SK-N-SH (cell line): ENCODE results near the gene PCSK6. TPM values are rescaled to one million over a fixed set of nuclear protein-coding genes. Genes with fewer than 3 reads are reported as not detected.

Experiments
- CTCF ChIA-PET: fragments of 300-600, 350-600 bp; formaldehyde crosslinking; extraction: SDS; loops from one replicate; lab custom pipeline; 2021; lab: Yijun Ruan, JAX
- POLR2A ChIA-PET: fragments of 350-600 bp; sonication (Branson Sonifier 250); formaldehyde crosslinking; extraction: SDS; loops from one replicate; lab custom pipeline; 2020; ENCODE audit warnings: antibody characterized with exemption, inconsistent platforms; lab: Yijun Ruan, JAX
- DNase-seq: peaks from one replicate; pipeline ENCODE4 v3.0.0; 2012
- H2AFZ ChIP-seq: fragments of 200-600 bp; sonication (generic); 2 replicates; pipeline ENCODE4 v1.8.1; 2016; ENCODE audit warnings: antibody characterized with exemption, mild to moderate bottlenecking, low read depth
- H3F3A ChIP-seq: fragments of 200-600 bp; sonication (generic); replicated peaks from 2 replicates; pipeline ENCODE3; 2016; ENCODE audit warnings: antibody characterized with exemption, mild to moderate bottlenecking; ENCODE audit not compliant: insufficient read depth
- H3K27ac ChIP-seq, 2 experiments: fragments of 200-500 bp in 1 of 2; fragments of 200-600 bp in 1 of 2; sonication (Bioruptor generic) in 1 of 2; sonication (generic), shearing (Covaris generic) in 1 of 2; 2 replicates each; pipeline versions ENCODE4 v1.5.1 to v1.6.1; 2014 to 2016; ENCODE audit warnings: low read depth in 2 of 2, inconsistent platforms in 1 of 2, low read length in 1 of 2, mild to moderate bottlenecking in 1 of 2, mixed read lengths in 1 of 2
- H3K27me3 ChIP-seq: fragments of 200-600 bp; sonication (generic), shearing (Covaris generic); 2 replicates; pipeline ENCODE4 v1.6.1; 2016; ENCODE audit warnings: mixed run types; ENCODE audit not compliant: insufficient read depth
- H3K36me3 ChIP-seq, 2 experiments: fragments of 200-500 bp in 1 of 2; fragments of 200-600 bp in 1 of 2; sonication (Bioruptor generic) in 1 of 2; sonication (generic) in 1 of 2; replicated peaks in 1 of 2; 2 replicates each; pipeline versions ENCODE3 to v1.5.1; 2014 to 2016; ENCODE audit warnings: low read length in 1 of 2, mild to moderate bottlenecking in 1 of 2; ENCODE audit not compliant: insufficient read depth in 2 of 2, control insufficient read depth in 1 of 2
- H3K4me1 ChIP-seq, 2 experiments: fragments of 200-500 bp in 1 of 2; fragments of 200-600 bp in 1 of 2; sonication (Bioruptor generic) in 1 of 2; sonication (generic), shearing (Covaris generic) in 1 of 2; 2 replicates each; pipeline versions ENCODE4 v1.5.1 to v1.6.1; 2014 to 2016; ENCODE audit warnings: low read depth in 1 of 2, low read length in 1 of 2, mixed run types in 1 of 2; ENCODE audit not compliant: insufficient read depth in 2 of 2, control insufficient read depth in 1 of 2
- H3K4me2 ChIP-seq: fragments of 200-600 bp; sonication (generic), shearing (Covaris generic); 2 replicates; pipeline ENCODE4 v1.6.1; 2017; ENCODE audit warnings: mixed run types
- H3K4me3 ChIP-seq, 2 experiments: fragments of 200-500 bp in 1 of 2; fragments of 200-600 bp in 1 of 2; sonication (Bioruptor generic) in 1 of 2; sonication (generic), shearing (Covaris generic) in 1 of 2; 2 replicates each; pipeline versions ENCODE4 v1.5.1 to v1.8.1; 2014 to 2016; ENCODE audit warnings: low read depth in 2 of 2, inconsistent platforms in 1 of 2, low read length in 1 of 2, mild to moderate bottlenecking in 1 of 2, mixed read lengths in 1 of 2, moderate library complexity in 1 of 2
- H3K79me2 ChIP-seq: fragments of 200-600 bp; sonication (generic); 2 replicates; pipeline ENCODE4 v1.8.1; 2017; ENCODE audit warnings: mild to moderate bottlenecking; ENCODE audit not compliant: insufficient read depth
- H3K9ac ChIP-seq: fragments of 200-600 bp; sonication (generic); 2 replicates; pipeline ENCODE4 v1.6.1; 2017; ENCODE audit warnings: mixed run types
- H3K9me2 ChIP-seq: fragments of 200-600 bp; sonication (generic); 2 replicates; pipeline ENCODE4 v1.6.1; 2017; ENCODE audit warnings: mixed run types
- H3K9me3 ChIP-seq: fragments of 200-600 bp; sonication (generic); 2 replicates; pipeline ENCODE4 v1.6.1; 2017; ENCODE audit warnings: mixed run types, mild to moderate bottlenecking, moderate library complexity
- H4K20me1 ChIP-seq: fragments of 200-600 bp; sonication (generic); 2 replicates; pipeline ENCODE4 v1.6.1; 2017; ENCODE audit warnings: mild to moderate bottlenecking, mixed run types; ENCODE audit not compliant: insufficient read depth
- CHD2 ChIP-seq: fragments of 150-350 bp; IDR thresholded peaks from 2 replicates; pipeline ENCODE4 v1.6.1; 2018; ENCODE audit warnings: low read length; ENCODE audit not compliant: partially characterized antibody
- CTCF ChIP-seq: fragments of 200-600 bp; sonication (generic); IDR thresholded peaks from 2 replicates; pipeline ENCODE4 v1.6.1; 2017; ENCODE audit warnings: antibody characterized with exemption, mild to moderate bottlenecking, moderate library complexity
- EP300 ChIP-seq, 2 experiments: IDR thresholded peaks; 2 replicates each; pipeline versions ENCODE4 v1.4.0 to v1.6.1; 2012; ENCODE audit warnings: borderline replicate concordance in 1 of 2, low read depth in 1 of 2, low read length in 1 of 2
- FOXJ3 ChIP-seq: sonication (generic); formaldehyde crosslinking; IDR thresholded peaks from 2 replicates; pipeline ENCODE4 v1.5.1; 2020; ENCODE audit warnings: mild to moderate bottlenecking, missing genetic modification reagents
- FOXM1 ChIP-seq: IDR thresholded peaks from 2 replicates; pipeline ENCODE4 v1.4.0; 2012; ENCODE audit warnings: low read depth, mild to moderate bottlenecking
- GABPA ChIP-seq: IDR thresholded peaks from 2 replicates; pipeline ENCODE4 v1.4.0; 2012; ENCODE audit warnings: low read depth, mild to moderate bottlenecking
- IRF3 ChIP-seq: fragments of 150-350 bp; IDR thresholded peaks from 2 replicates; pipeline ENCODE4 v1.6.1; 2016; ENCODE audit warnings: mild to moderate bottlenecking, low read depth, low read length
- JUND ChIP-seq: IDR thresholded peaks from 2 replicates; pipeline ENCODE4 v1.4.0; 2012
- NFIC ChIP-seq: IDR thresholded peaks from 2 replicates; pipeline ENCODE4 v1.4.0; 2012; ENCODE audit warnings: borderline replicate concordance
- NRF1 ChIP-seq: IDR thresholded peaks from 2 replicates; pipeline ENCODE4 v1.6.1; 2012; ENCODE audit warnings: low read depth, mild to moderate bottlenecking, low read length
- PBX3 ChIP-seq: IDR thresholded peaks from 2 replicates; pipeline ENCODE4; 2012
- RCOR1 ChIP-seq: fragments of 150-350 bp; IDR thresholded peaks from 2 replicates; pipeline ENCODE4 v1.6.1; 2017; ENCODE audit warnings: antibody characterized with exemption, low read length
- RFX5 ChIP-seq: IDR thresholded peaks from 2 replicates; pipeline ENCODE4 v1.6.1; 2012; ENCODE audit warnings: mild to moderate bottlenecking, improper control_type of control experiment, low read length
- SIN3A ChIP-seq: IDR thresholded peaks from 2 replicates; pipeline ENCODE4 v1.6.1; 2012; ENCODE audit warnings: low read depth, mild to moderate bottlenecking, low read length, moderate library complexity, borderline replicate concordance
- TEAD4 ChIP-seq: IDR thresholded peaks from 2 replicates; pipeline ENCODE4 v1.4.0; 2012; ENCODE audit warnings: mild to moderate bottlenecking, borderline replicate concordance; ENCODE audit not compliant: insufficient read depth
- USF2 ChIP-seq: fragments of 150-350 bp; IDR thresholded peaks from 2 replicates; pipeline ENCODE4 v1.6.1; 2017; ENCODE audit warnings: antibody characterized with exemption, low read length, low read depth, borderline replicate concordance
- YY1 ChIP-seq: IDR thresholded peaks from 2 replicates; pipeline ENCODE4 v1.4.0; 2012; ENCODE audit warnings: low read depth, mild to moderate bottlenecking
- WGBS: methylation state at CpG from one replicate; pipeline ENCODE4 v1.1.6; 2017; ENCODE audit warnings: low lambda C conversion rate; 5-methylcytosine and 5-hydroxymethylcytosine counted together
- polyA plus RNA-seq, 3 experiments: library from polyadenylated mRNA; depleted of rRNA; stranded (reverse); fragments of >200 nt; gene quantifications; 2 replicates each; pipeline ENCODE4 v1.2.3, GENCODE V29; 2012

The PCSK6 gene
- polyA plus RNA-seq, 1 of the 3 experiments (the other 2 are of a cell fraction): 0.03 TPM

GRCh38 chr15:101505610-101506337 lies 16.3 kb upstream of the PCSK6 start (continued):
- TF ChIP-seq USF2 (no peak), RCOR1 (no peak), PBX3 (no peak), FOXM1 (no peak)

GRCh38 chr15:101504866-101505609 lies 15.5 kb upstream of the PCSK6 start:
- Histone ChIP-seq H3K9me3 (no peaks in the 10 kb centered on the region), H4K20me1 (no peaks in the 10 kb centered on the region), H3K4me3 (no peak overlapping the region), H3K9me2 (no peaks in the 10 kb centered on the region), H3K79me2 (no peaks in the 10 kb centered on the region), H3K4me2 (no peak overlapping the region)
- no peak for DNase-seq
- WGBS: 62% methylated on average over 17 of the region's 17 CpGs
- CTCF ChIA-PET: no interaction called here
- no peak for TF ChIP-seq YY1
- TF ChIP-seq TEAD4: no peak
- no peak for TF ChIP-seq JUND
- no peak for TF ChIP-seq EP300 (IDR thresholded peaks at IDR 0.05; ENCODE audit: borderline replicate concordance in 1 of 2, low read depth in 1 of 2, low read length in 1 of 2)
- no peak for TF ChIP-seq IRF3
- TF ChIP-seq RFX5: no peak
- no peak for TF ChIP-seq RCOR1
- TF ChIP-seq FOXM1: no peak
- no peak for TF ChIP-seq NFIC
- no peak for TF ChIP-seq PBX3
- no peak for TF ChIP-seq CTCF
- no peak for TF ChIP-seq GABPA
- no peak for TF ChIP-seq FOXJ3 (CRISPR knock-in tag)
- TF ChIP-seq USF2: no peak
- no peak for TF ChIP-seq SIN3A
- no peak for TF ChIP-seq CHD2
- TF ChIP-seq NRF1: no peak
- TF ChIP-seq, all 33 proteins: peak for 0
- Histone ChIP-seq H2AFZ (no peak overlapping the region), H3K36me3 (no peaks in the 10 kb centered on the region), H3F3A (no peaks in the 10 kb centered on the region), H3K27me3 (no peaks in the 10 kb centered on the region), H3K4me1 (peaks cover 0 to 8% of the 10 kb centered on the region in 2 experiments; a peak in 1 of 4 replicates), H3K9ac (no peak overlapping the region), H3K27ac (no peak overlapping the region)
- POLR2A ChIA-PET: no interaction called here
